ENCODE measurements around the gene RGP1.

GRCh38 chr9:35771943-35772342 lies 22.9 kb downstream of the RGP1 start:
- TF ChIP-seq, protein P1, sequence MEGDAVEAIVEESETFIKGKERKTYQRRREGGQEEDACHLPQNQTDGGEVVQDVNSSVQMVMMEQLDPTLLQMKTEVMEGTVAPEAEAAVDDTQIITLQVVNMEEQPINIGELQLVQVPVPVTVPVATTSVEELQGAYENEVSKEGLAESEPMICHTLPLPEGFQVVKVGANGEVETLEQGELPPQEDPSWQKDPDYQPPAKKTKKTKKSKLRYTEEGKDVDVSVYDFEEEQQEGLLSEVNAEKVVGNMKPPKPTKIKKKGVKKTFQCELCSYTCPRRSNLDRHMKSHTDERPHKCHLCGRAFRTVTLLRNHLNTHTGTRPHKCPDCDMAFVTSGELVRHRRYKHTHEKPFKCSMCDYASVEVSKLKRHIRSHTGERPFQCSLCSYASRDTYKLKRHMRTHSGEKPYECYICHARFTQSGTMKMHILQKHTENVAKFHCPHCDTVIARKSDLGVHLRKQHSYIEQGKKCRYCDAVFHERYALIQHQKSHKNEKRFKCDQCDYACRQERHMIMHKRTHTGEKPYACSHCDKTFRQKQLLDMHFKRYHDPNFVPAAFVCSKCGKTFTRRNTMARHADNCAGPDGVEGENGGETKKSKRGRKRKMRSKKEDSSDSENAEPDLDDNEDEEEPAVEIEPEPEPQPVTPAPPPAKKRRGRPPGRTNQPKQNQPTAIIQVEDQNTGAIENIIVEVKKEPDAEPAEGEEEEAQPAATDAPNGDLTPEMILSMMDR (conservative IDR thresholded peaks at IDR 0.05; ENCODE audit: low read length), result no peak
- no peak for TF ChIP-seq EZH2phosphoT487 (IDR thresholded peaks at IDR 0.05; ENCODE audit: borderline replicate concordance, low read depth, low read length)
